Kidney (tissue), 14 donors: Measurements from ENCODE around the gene CEP20. TPM values are rescaled to one million over a fixed set of nuclear protein-coding genes. Genes with fewer than 3 reads are reported as not detected.

Experiments used
- DNase-seq, 5 donors: peaks; one replicate each; pipeline ENCODE4 v3.0.0-alpha.2; 2013 to 2020
- FAIRE-seq: peaks from 2 replicates; lab custom pipeline; 2012; peaks lifted over from hg19 to GRCh38; lab: Jason Lieb, UNC
- H3K27ac ChIP-seq, 2 donors: one replicate each; pipeline ENCODE4 v1.7.0; 2013; ENCODE audit warnings: low read depth in 2 of 2, low read length in 2 of 2, inconsistent platforms in 1 of 2
- H3K27me3 ChIP-seq: one replicate; pipeline ENCODE4 v1.7.1; 2013; ENCODE audit warnings: low read length, inconsistent platforms; ENCODE audit not compliant: control insufficient read depth, insufficient read depth
- H3K36me3 ChIP-seq, 3 donors: one replicate each; pipeline versions ENCODE4 v1.7.0 to v1.7.1; 2013; ENCODE audit warnings: low read length in 3 of 3, control low read depth in 1 of 3, inconsistent platforms in 1 of 3; ENCODE audit not compliant: insufficient read depth in 3 of 3, control insufficient read depth in 2 of 3
- H3K4me1 ChIP-seq, 3 donors: one replicate each; pipeline versions ENCODE4 v1.7.0 to v1.7.1; 2013; ENCODE audit warnings: low read length in 3 of 3, inconsistent platforms in 1 of 3, low read depth in 1 of 3; ENCODE audit not compliant: control insufficient read depth in 2 of 3, insufficient read depth in 2 of 3
- H3K4me3 ChIP-seq, 3 donors: one replicate each; pipeline versions ENCODE4 v1.7.0 to v1.8.1; 2013; ENCODE audit warnings: low read length in 3 of 3, control low read depth in 1 of 3, inconsistent platforms in 1 of 3
- H3K9ac ChIP-seq, 3 donors: one replicate each; pipeline versions ENCODE4 v1.7.0 to v1.7.1; 2013; ENCODE audit warnings: low read length in 3 of 3, control low read depth in 1 of 3, inconsistent platforms in 1 of 3
- H3K9me3 ChIP-seq, 3 donors: one replicate each; pipeline versions ENCODE4 v1.7.0 to v1.7.1; 2013; ENCODE audit warnings: low read length in 3 of 3, control low read depth in 1 of 3, inconsistent platforms in 1 of 3; ENCODE audit not compliant: control insufficient read depth in 2 of 3, insufficient read depth in 1 of 3
- CTCF ChIP-seq: IDR thresholded peaks from 3 replicates; pipeline ENCODE4 v1.5.1; 2012; ENCODE audit warnings: mild to moderate bottlenecking, moderate library complexity, borderline replicate concordance; ENCODE audit not compliant: insufficient read depth; ENCODE audit errors: extremely low read depth
- intact Hi-C: fragments of 100-400 bp; cut with DNase I; formaldehyde crosslinking; loops from one replicate; pipeline ENCODE4 v1.11.1; 2022
- polyA plus RNA-seq: library from polyadenylated mRNA; stranded (reverse); fragments of 350-450 nt; fragmentation: Illumina TruSeq; extraction: RNeasy Lipid Tissue Mini Kit (QIAGEN cat#74804); gene quantifications from one replicate; pipeline ENCODE4 v1.2.3, GENCODE V29; 2014; ENCODE audit warnings: low read depth, low replicate concordance; ENCODE audit not compliant: insufficient read depth
- total RNA-seq: library from RNA; stranded (reverse); fragmentation: NEBNext Ultra II Directional; extraction: Animal tissue kit (Norgen Biotek cat#: 25700); gene quantifications from one replicate; pipeline ENCODE4 v1.2.1, GENCODE V29; 2021
- donor health status: control.
- donor health status: control.
- donor health status: control.
- donor health status: control.
- donor health status: control.
- donor health status: DM: yes; HTN: yes; CAD: no.
- donor health status: Normal renal cell carcinoma (clear cell type).

The CEP20 gene
- total and polyA plus RNA-seq, 2 donors from 2014 or later = 24.8 to 28.9 TPM

GRCh38 chr16:15873301-15873700, 15.1 kb downstream of the CEP20 start:
- FAIRE-seq (no peak), DNase-seq (no peak)
- H3K9me3 ChIP-seq = no peaks in the 10 kb centered on the region
- H3K27me3 ChIP-seq = no peaks in the 10 kb centered on the region
- intact Hi-C loops = loop anchor here (5.0 kb wide), 1 partner anchor 254 kb away; no protein-coding TSS in a partner anchor
- TF ChIP-seq CTCF = no peak
- no peak overlapping the region for H3K9ac ChIP-seq
- H3K4me1 ChIP-seq = no peaks in the 10 kb centered on the region
- H3K36me3 ChIP-seq = peaks cover 2 to 10% (median 7%) of the 10 kb centered on the region in 3 donors
- H3K4me3 ChIP-seq = no peak overlapping the region
- H3K27ac ChIP-seq = no peak overlapping the region

GRCh38 chr16:15870011-15870410, 18.4 kb downstream of the CEP20 start:
- intact Hi-C loops = loop anchor here (5.0 kb wide), 1 partner anchor 257 kb away; no protein-coding TSS in a partner anchor

GRCh38 chr16:15866451-15866850, 22.0 kb downstream of the CEP20 start:
- H3K36me3 ChIP-seq = peaks cover 2 to 13% (median 7%) of the 10 kb centered on the region in 3 donors
- DNase-seq (no peak), FAIRE-seq (no peak)
- no peaks in the 10 kb centered on the region for H3K27me3 ChIP-seq
- no peak overlapping the region for H3K9ac ChIP-seq
- H3K9me3 ChIP-seq = no peaks in the 10 kb centered on the region
- H3K4me3 ChIP-seq = no peak overlapping the region
- TF ChIP-seq CTCF = no peak
- no peak overlapping the region for H3K27ac ChIP-seq
- no peaks in the 10 kb centered on the region for H3K4me1 ChIP-seq
- intact Hi-C loops = no loop called here

More at GRCh38 chr16:15870011-15870410, 18.4 kb downstream of the CEP20 start:
- Histone ChIP-seq H3K27ac (no peak overlapping the region), H3K9me3 (no peaks in the 10 kb centered on the region), H3K9ac (no peak overlapping the region), H3K4me3 (no peak overlapping the region), H3K4me1 (no peaks in the 10 kb centered on the region), H3K36me3 (peaks cover 2 to 13% (median 7%) of the 10 kb centered on the region in 3 donors), H3K27me3 (no peaks in the 10 kb centered on the region)
- DNase-seq (no peak), FAIRE-seq (no peak)
- no peak for TF ChIP-seq CTCF

GRCh38 chr16:15865742-15866141, 22.7 kb downstream of the CEP20 start:
- H3K9me3 ChIP-seq = no peaks in the 10 kb centered on the region
- H3K27ac ChIP-seq = no peak overlapping the region
- H3K4me1 ChIP-seq = no peaks in the 10 kb centered on the region
- no peak overlapping the region for H3K4me3 ChIP-seq
- H3K27me3 ChIP-seq = no peaks in the 10 kb centered on the region
- DNase-seq (no peak), FAIRE-seq (no peak)
- no peak for TF ChIP-seq CTCF
- H3K9ac ChIP-seq = no peak overlapping the region
- H3K36me3 ChIP-seq = peaks cover 2 to 13% (median 7%) of the 10 kb centered on the region in 3 donors
- intact Hi-C loops = no loop called here
